NOMO-1 (cell line): Measurements from ENCODE around the gene SPATA24.
"Not testable (repeated sequence)": the region's sequence is repeated elsewhere in the genome, so short reads cannot be mapped to it uniquely, and the experiment has no call there.

ENCODE experiments used
- DNase-seq, 2 experiments: peaks; one replicate each; lab custom pipeline; 2025; ENCODE audit not compliant: unreplicated experiment in 2 of 2; lab: John Stamatoyannopoulos, UW

The SPATA24 gene

GRCh38 chr5:139417214-139417613 is 13.3 kb upstream of the SPATA24 start:
- peak in 1 of 2 experiments; percentile 5 for DNase-seq

- no peak for DNase-seq
Measured at GRCh38 chr5:139416651-139417050, 12.8 kb upstream of the SPATA24 start.

GRCh38 chr5:139415869-139416268 is 12.0 kb upstream of the SPATA24 start:
- DNase-seq, result no peak

- no peak for DNase-seq
Measured at GRCh38 chr5:139415221-139415861, 11.5 kb upstream of the SPATA24 start.

- DNase-seq, result no peak
Measured at GRCh38 chr5:139414581-139415130, 10.8 kb upstream of the SPATA24 start.

- DNase-seq, result no peak
Measured at GRCh38 chr5:139413963-139414362, 10.1 kb upstream of the SPATA24 start.

- no peak for DNase-seq
Measured at GRCh38 chr5:139413153-139413552, 9.3 kb upstream of the SPATA24 start.

GRCh38 chr5:139410993-139411828 is 7.3 kb upstream of the SPATA24 start:
- no peak for DNase-seq

GRCh38 chr5:139410121-139410992 is 6.5 kb upstream of the SPATA24 start:
- no peak for DNase-seq

GRCh38 chr5:139409116-139409515 is 5.2 kb upstream of the SPATA24 start:
- not testable (repeated sequence) for DNase-seq

GRCh38 chr5:139408191-139408590 is 4.3 kb upstream of the SPATA24 start:
- no peak for DNase-seq

- DNase-seq, result peak; percentile 58 to 78
Measured at GRCh38 chr5:139407517-139407916, 3.6 kb upstream of the SPATA24 start.

- DNase-seq, result no peak
Measured at GRCh38 chr5:139406963-139407362, 3.1 kb upstream of the SPATA24 start.

GRCh38 chr5:139404484-139404840 is 573 bp upstream of the SPATA24 start:
- DNase-seq, result no peak

- no peak for DNase-seq
Measured at GRCh38 chr5:139403418-139403786, 487 bp downstream of the SPATA24 start.

GRCh38 chr5:139402561-139403158 is 1.2 kb downstream of the SPATA24 start:
- peak in 1 of 2 experiments; percentile 2 for DNase-seq

- DNase-seq, result no peak
Measured at GRCh38 chr5:139401546-139401945, 2.3 kb downstream of the SPATA24 start.

GRCh38 chr5:139399501-139400121 is 4.3 kb downstream of the SPATA24 start:
- no peak for DNase-seq

- DNase-seq, result no peak
Measured at GRCh38 chr5:139397921-139398320, 6.0 kb downstream of the SPATA24 start.

- DNase-seq, result no peak
Measured at GRCh38 chr5:139396691-139397090, 7.2 kb downstream of the SPATA24 start.
